Neural progenitor cell (in vitro differentiated cells): ENCODE measurements around the gene EDIL3.

Source experiments
- EZH2 ChIP-seq: fragments of 200-600 bp; sonication (generic); IDR thresholded peaks from 2 replicates; pipeline ENCODE4 v1.6.1; 2017; ENCODE audit warnings: antibody characterized with exemption, mild to moderate bottlenecking, moderate library complexity
- EZH2phosphoT487 ChIP-seq: fragments of 200-600 bp; sonication (generic); IDR thresholded peaks from 2 replicates; pipeline ENCODE4 v1.6.1; 2017; ENCODE audit warnings: antibody characterized with exemption
- TF ChIP-seq, protein P1 (sequence below): fragments of 200-600 bp; sonication (generic); IDR thresholded peaks from 2 replicates; pipeline ENCODE4 v1.5.1; 2017; ENCODE audit warnings: antibody characterized with exemption, mild to moderate bottlenecking

DNA sequence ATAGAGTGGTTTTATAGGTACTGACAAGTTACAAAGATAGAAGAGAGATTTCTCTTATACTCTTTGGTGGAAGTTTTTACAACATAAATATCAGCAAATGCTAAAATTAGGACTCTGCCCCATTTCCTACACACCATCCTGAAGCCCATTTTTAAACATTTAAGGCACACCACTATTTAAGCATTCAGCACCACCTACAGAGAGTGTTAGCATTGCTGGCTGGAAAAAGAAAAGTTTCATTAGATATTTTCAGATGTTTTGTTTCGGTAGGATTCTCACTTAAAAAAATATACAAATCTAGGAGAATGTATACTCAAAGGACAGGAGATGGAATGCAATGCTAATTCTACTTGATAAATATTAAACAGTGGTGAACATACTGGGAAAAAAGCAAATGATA, 471.1 kb downstream of the EDIL3 start:
- TF ChIP-seq, protein P1, sequence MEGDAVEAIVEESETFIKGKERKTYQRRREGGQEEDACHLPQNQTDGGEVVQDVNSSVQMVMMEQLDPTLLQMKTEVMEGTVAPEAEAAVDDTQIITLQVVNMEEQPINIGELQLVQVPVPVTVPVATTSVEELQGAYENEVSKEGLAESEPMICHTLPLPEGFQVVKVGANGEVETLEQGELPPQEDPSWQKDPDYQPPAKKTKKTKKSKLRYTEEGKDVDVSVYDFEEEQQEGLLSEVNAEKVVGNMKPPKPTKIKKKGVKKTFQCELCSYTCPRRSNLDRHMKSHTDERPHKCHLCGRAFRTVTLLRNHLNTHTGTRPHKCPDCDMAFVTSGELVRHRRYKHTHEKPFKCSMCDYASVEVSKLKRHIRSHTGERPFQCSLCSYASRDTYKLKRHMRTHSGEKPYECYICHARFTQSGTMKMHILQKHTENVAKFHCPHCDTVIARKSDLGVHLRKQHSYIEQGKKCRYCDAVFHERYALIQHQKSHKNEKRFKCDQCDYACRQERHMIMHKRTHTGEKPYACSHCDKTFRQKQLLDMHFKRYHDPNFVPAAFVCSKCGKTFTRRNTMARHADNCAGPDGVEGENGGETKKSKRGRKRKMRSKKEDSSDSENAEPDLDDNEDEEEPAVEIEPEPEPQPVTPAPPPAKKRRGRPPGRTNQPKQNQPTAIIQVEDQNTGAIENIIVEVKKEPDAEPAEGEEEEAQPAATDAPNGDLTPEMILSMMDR = no peak
- no peak for TF ChIP-seq EZH2phosphoT487
- TF ChIP-seq EZH2 = no peak
